ENCODE results near the gene SCRN2.

SCRN2 gene

GRCh38 chr17:47807421-47807820 is 33.7 kb downstream of the SCRN2 start:
- TF ChIP-seq CTCF (IDR thresholded peaks at IDR 0.05): no peak

- TF ChIP-seq CTCF (IDR thresholded peaks at IDR 0.05): no peak
These were observed 34.2 kb downstream of the SCRN2 start for GRCh38 chr17:47806913-47807255.

GRCh38 chr17:47806026-47806912 is 34.8 kb downstream of the SCRN2 start:
- TF ChIP-seq CTCF (IDR thresholded peaks at IDR 0.05): no peak

- TF ChIP-seq CTCF (IDR thresholded peaks at IDR 0.05): no peak
These were observed 36.6 kb downstream of the SCRN2 start for GRCh38 chr17:47804461-47804860.

GRCh38 chr17:47803751-47804150 is 37.3 kb downstream of the SCRN2 start:
- TF ChIP-seq CTCF (IDR thresholded peaks at IDR 0.05): no peak

GRCh38 chr17:47803201-47803600 is 37.9 kb downstream of the SCRN2 start:
- no peak for TF ChIP-seq CTCF (IDR thresholded peaks at IDR 0.05)

GRCh38 chr17:47802341-47803022 is 38.6 kb downstream of the SCRN2 start:
- TF ChIP-seq CTCF (IDR thresholded peaks at IDR 0.05): peak; percentile 61
